ENCODE measurements around the gene ARL8B.
A peak's percentile ranks its signal among the peaks of the same experiment; 100 is the strongest.

Gene ARL8B

GRCh38 chr3:5213574-5213966 lies 91.5 kb downstream of the ARL8B start:
- Histone ChIP-seq H3K36me3 (ENCODE audit: control insufficient read depth, insufficient read depth, low read length) (peaks cover 70% of the 10 kb centered on the region), H3K27me3 (ENCODE audit: control insufficient read depth, insufficient read depth, low read length) (no peaks in the 10 kb centered on the region), H3K9ac (ENCODE audit: low read depth, low read length) (no peak overlapping the region), H3K4me1 (ENCODE audit: control insufficient read depth, insufficient read depth, low read length) (peaks cover 29% of the 10 kb centered on the region), H3K4me3 (ENCODE audit: low read depth, low read length) (no peak overlapping the region), H3K9me3 (ENCODE audit: control insufficient read depth, insufficient read depth, low read length) (no peaks in the 10 kb centered on the region), H3K27ac (ENCODE audit: low read depth, low read length) (peak overlapping the region; percentile 77)

GRCh38 chr3:5214352-5214751 lies 92.3 kb downstream of the ARL8B start:
- Histone ChIP-seq H3K27me3 (ENCODE audit: control insufficient read depth, insufficient read depth, low read length) (no peaks in the 10 kb centered on the region), H3K27ac (ENCODE audit: low read depth, low read length) (peak overlapping the region; percentile 77), H3K9ac (ENCODE audit: low read depth, low read length) (no peak overlapping the region), H3K4me1 (ENCODE audit: control insufficient read depth, insufficient read depth, low read length) (peaks cover 32% of the 10 kb centered on the region), H3K4me3 (ENCODE audit: low read depth, low read length) (no peak overlapping the region), H3K36me3 (ENCODE audit: control insufficient read depth, insufficient read depth, low read length) (peaks cover 63% of the 10 kb centered on the region), H3K9me3 (ENCODE audit: control insufficient read depth, insufficient read depth, low read length) (no peaks in the 10 kb centered on the region)

GRCh38 chr3:5217824-5218595 lies 95.9 kb downstream of the ARL8B start:
- peaks cover 41% of the 10 kb centered on the region for H3K4me1 ChIP-seq (ENCODE audit: control insufficient read depth, insufficient read depth, low read length)
- no peaks in the 10 kb centered on the region for H3K27me3 ChIP-seq (ENCODE audit: control insufficient read depth, insufficient read depth, low read length)
- no peak overlapping the region for H3K4me3 ChIP-seq (ENCODE audit: low read depth, low read length)
- H3K36me3 ChIP-seq (ENCODE audit: control insufficient read depth, insufficient read depth, low read length) = peaks cover 31% of the 10 kb centered on the region
- peak overlapping the region; percentile 78 for H3K27ac ChIP-seq (ENCODE audit: low read depth, low read length)
- H3K9ac ChIP-seq (ENCODE audit: low read depth, low read length) = no peak overlapping the region
- H3K9me3 ChIP-seq (ENCODE audit: control insufficient read depth, insufficient read depth, low read length) = no peaks in the 10 kb centered on the region

GRCh38 chr3:5218815-5219214 lies 96.7 kb downstream of the ARL8B start:
- peak overlapping the region; percentile 78 for H3K27ac ChIP-seq (ENCODE audit: low read depth, low read length)

GRCh38 chr3:5219216-5219615 lies 97.1 kb downstream of the ARL8B start:
- peak overlapping the region; percentile 78 for H3K27ac ChIP-seq (ENCODE audit: low read depth, low read length)

More at GRCh38 chr3:5218815-5219214, 96.7 kb downstream of the ARL8B start:
- Histone ChIP-seq H3K4me1 (ENCODE audit: control insufficient read depth, insufficient read depth, low read length) (peaks cover 34% of the 10 kb centered on the region), H3K9me3 (ENCODE audit: control insufficient read depth, insufficient read depth, low read length) (no peaks in the 10 kb centered on the region), H3K4me3 (ENCODE audit: low read depth, low read length) (no peak overlapping the region), H3K36me3 (ENCODE audit: control insufficient read depth, insufficient read depth, low read length) (peaks cover 31% of the 10 kb centered on the region), H3K27me3 (ENCODE audit: control insufficient read depth, insufficient read depth, low read length) (no peaks in the 10 kb centered on the region), H3K9ac (ENCODE audit: low read depth, low read length) (no peak overlapping the region)

GRCh38 chr3:5220193-5220592 lies 98.1 kb downstream of the ARL8B start:
- Histone ChIP-seq H3K36me3 (ENCODE audit: control insufficient read depth, insufficient read depth, low read length) (peaks cover 24% of the 10 kb centered on the region), H3K4me1 (ENCODE audit: control insufficient read depth, insufficient read depth, low read length) (peaks cover 28% of the 10 kb centered on the region), H3K27me3 (ENCODE audit: control insufficient read depth, insufficient read depth, low read length) (no peaks in the 10 kb centered on the region), H3K9ac (ENCODE audit: low read depth, low read length) (no peak overlapping the region), H3K4me3 (ENCODE audit: low read depth, low read length) (no peak overlapping the region), H3K9me3 (ENCODE audit: control insufficient read depth, insufficient read depth, low read length) (no peaks in the 10 kb centered on the region), H3K27ac (ENCODE audit: low read depth, low read length) (peak overlapping the region; percentile 42)

More at GRCh38 chr3:5219216-5219615, 97.1 kb downstream of the ARL8B start:
- H3K4me1 ChIP-seq (ENCODE audit: control insufficient read depth, insufficient read depth, low read length) = peaks cover 30% of the 10 kb centered on the region
- peaks cover 31% of the 10 kb centered on the region for H3K36me3 ChIP-seq (ENCODE audit: control insufficient read depth, insufficient read depth, low read length)
- no peaks in the 10 kb centered on the region for H3K9me3 ChIP-seq (ENCODE audit: control insufficient read depth, insufficient read depth, low read length)
- no peak overlapping the region for H3K9ac ChIP-seq (ENCODE audit: low read depth, low read length)
- no peak overlapping the region for H3K4me3 ChIP-seq (ENCODE audit: low read depth, low read length)
- no peaks in the 10 kb centered on the region for H3K27me3 ChIP-seq (ENCODE audit: control insufficient read depth, insufficient read depth, low read length)

- no peak overlapping the region for H3K27ac ChIP-seq (ENCODE audit: low read depth, low read length)
- no peaks in the 10 kb centered on the region for H3K27me3 ChIP-seq (ENCODE audit: control insufficient read depth, insufficient read depth, low read length)
- peaks cover 28% of the 10 kb centered on the region for H3K4me1 ChIP-seq (ENCODE audit: control insufficient read depth, insufficient read depth, low read length)
- H3K36me3 ChIP-seq (ENCODE audit: control insufficient read depth, insufficient read depth, low read length) = peaks cover 18% of the 10 kb centered on the region
- H3K4me3 ChIP-seq (ENCODE audit: low read depth, low read length) = no peak overlapping the region
- no peaks in the 10 kb centered on the region for H3K9me3 ChIP-seq (ENCODE audit: control insufficient read depth, insufficient read depth, low read length)
- no peak overlapping the region for H3K9ac ChIP-seq (ENCODE audit: low read depth, low read length)
Measured at GRCh38 chr3:5220667-5221431, 98.8 kb downstream of the ARL8B start.

- peaks cover 28% of the 10 kb centered on the region for H3K4me1 ChIP-seq (ENCODE audit: control insufficient read depth, insufficient read depth, low read length)
- no peaks in the 10 kb centered on the region for H3K9me3 ChIP-seq (ENCODE audit: control insufficient read depth, insufficient read depth, low read length)
- H3K27me3 ChIP-seq (ENCODE audit: control insufficient read depth, insufficient read depth, low read length) = no peaks in the 10 kb centered on the region
- H3K27ac ChIP-seq (ENCODE audit: low read depth, low read length) = no peak overlapping the region
- H3K4me3 ChIP-seq (ENCODE audit: low read depth, low read length) = no peak overlapping the region
- H3K36me3 ChIP-seq (ENCODE audit: control insufficient read depth, insufficient read depth, low read length) = peaks cover 9% of the 10 kb centered on the region
- H3K9ac ChIP-seq (ENCODE audit: low read depth, low read length) = no peak overlapping the region
Measured at GRCh38 chr3:5221701-5222100, 99.6 kb downstream of the ARL8B start.

- peak overlapping the region; percentile 20 for H3K27ac ChIP-seq (ENCODE audit: low read depth, low read length)
- H3K27me3 ChIP-seq (ENCODE audit: control insufficient read depth, insufficient read depth, low read length) = no peaks in the 10 kb centered on the region
- H3K9me3 ChIP-seq (ENCODE audit: control insufficient read depth, insufficient read depth, low read length) = no peaks in the 10 kb centered on the region
- H3K36me3 ChIP-seq (ENCODE audit: control insufficient read depth, insufficient read depth, low read length) = peaks cover 4% of the 10 kb centered on the region; the same call in 1 of the 2 replicates
- peaks cover 28% of the 10 kb centered on the region for H3K4me1 ChIP-seq (ENCODE audit: control insufficient read depth, insufficient read depth, low read length)
- no peak overlapping the region for H3K9ac ChIP-seq (ENCODE audit: low read depth, low read length)
- no peak overlapping the region for H3K4me3 ChIP-seq (ENCODE audit: low read depth, low read length)
Measured at GRCh38 chr3:5222283-5223005, 100.4 kb downstream of the ARL8B start.

- no peaks in the 10 kb centered on the region for H3K27me3 ChIP-seq (ENCODE audit: control insufficient read depth, insufficient read depth, low read length)
Measured at GRCh38 chr3:5226783-5227182, 104.7 kb downstream of the ARL8B start.

More at GRCh38 chr3:5226783-5227182, 104.7 kb downstream of the ARL8B start:
- Histone ChIP-seq H3K36me3 (ENCODE audit: control insufficient read depth, insufficient read depth, low read length) (no peaks in the 10 kb centered on the region), H3K4me3 (ENCODE audit: low read depth, low read length) (no peak overlapping the region), H3K27ac (ENCODE audit: low read depth, low read length) (no peak overlapping the region), H3K4me1 (ENCODE audit: control insufficient read depth, insufficient read depth, low read length) (0 out of 2 replicates have a peak, but pooled peaks cover 6% of the 10 kb centered on the region), H3K9me3 (ENCODE audit: control insufficient read depth, insufficient read depth, low read length) (no peaks in the 10 kb centered on the region), H3K9ac (ENCODE audit: low read depth, low read length) (no peak overlapping the region)

All from HUES48 (cell line).